Adipose tissue (tissue), 3 donors: ENCODE data around the gene SERPINA1. TPM values are rescaled to one million over a fixed set of nuclear protein-coding genes. Genes with fewer than 3 reads are reported as not detected.
A peak's percentile ranks its signal among the peaks of the same experiment; 100 is the strongest.
"Not testable (repeated sequence)": the region's sequence is repeated elsewhere in the genome, so short reads cannot be mapped to it uniquely, and the experiment has no call there.

ENCODE experiments used
- H3K27ac ChIP-seq: one replicate; pipeline ENCODE4 v1.5.1; 2013; ENCODE audit warnings: low read depth, low read length
- WGBS, 3 donors: extraction: QIAGEN DNeasy Blood & Tissue Kit; methylation state at CpG; one replicate each; pipeline ENCODE4 v1.1.7; 2013; 5-methylcytosine and 5-hydroxymethylcytosine counted together
- polyA plus RNA-seq, 3 donors: library from polyadenylated mRNA; stranded (reverse); fragments of 200-250 nt; gene quantifications; one replicate each; pipeline ENCODE4 v1.2.3, GENCODE V29; 2013
- donor health status: healthy with polysubstance abuse.
- donor health status: Bipolar disorder and iron deficiency.
- donor health status: healthy.

Gene SERPINA1
- 10 to 100 TPM; 37.5 to 56.2 (median 50.9) TPM for polyA plus RNA-seq

DNA sequence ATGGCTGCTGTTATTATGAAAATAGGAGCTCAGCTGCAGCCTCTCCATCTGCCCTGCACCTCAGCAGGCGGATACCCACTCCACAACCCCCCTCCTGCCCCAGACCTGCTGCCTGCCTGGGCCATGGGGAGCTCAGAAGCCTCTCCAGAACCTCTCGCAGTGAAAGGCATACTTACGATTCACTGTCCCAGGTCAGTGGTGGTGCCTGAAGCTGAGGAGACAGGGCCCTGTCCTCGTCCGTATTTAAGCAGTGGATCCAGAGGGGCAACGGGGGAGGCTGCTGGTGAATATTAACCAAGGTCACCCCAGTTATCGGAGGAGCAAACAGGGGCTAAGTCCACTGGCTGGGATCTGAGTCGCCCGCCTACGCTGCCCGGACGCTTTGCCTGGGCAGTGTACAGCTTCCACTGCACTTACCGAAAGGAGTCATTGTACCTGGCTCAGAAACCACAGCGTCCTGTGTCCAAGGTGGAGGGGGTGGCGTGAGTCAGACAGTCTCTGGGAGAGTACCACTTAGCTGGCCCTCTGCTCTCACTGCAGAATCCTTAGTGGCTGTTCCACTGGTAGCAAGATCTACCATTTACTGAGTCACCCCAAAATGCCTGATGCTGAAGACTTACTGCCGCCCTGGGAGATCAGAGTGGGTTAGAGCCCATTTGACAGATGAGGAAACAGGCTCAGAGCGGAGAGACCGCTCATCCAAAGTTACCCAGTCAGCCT lies at the start of gene SERPINA1:
TSS of gene SERPINA1 (minus strand) at position 219 of the 720 bp plus-strand sequence. CDS start 5,365 bp downstream, outside the sequence.
- H3K27ac ChIP-seq: peak within 1 kb of the TSS; percentile 15
- 44 to 89% (median 82%) methylated on average over 18 of the region's 18 CpGs for WGBS, 3 donors

DNA sequence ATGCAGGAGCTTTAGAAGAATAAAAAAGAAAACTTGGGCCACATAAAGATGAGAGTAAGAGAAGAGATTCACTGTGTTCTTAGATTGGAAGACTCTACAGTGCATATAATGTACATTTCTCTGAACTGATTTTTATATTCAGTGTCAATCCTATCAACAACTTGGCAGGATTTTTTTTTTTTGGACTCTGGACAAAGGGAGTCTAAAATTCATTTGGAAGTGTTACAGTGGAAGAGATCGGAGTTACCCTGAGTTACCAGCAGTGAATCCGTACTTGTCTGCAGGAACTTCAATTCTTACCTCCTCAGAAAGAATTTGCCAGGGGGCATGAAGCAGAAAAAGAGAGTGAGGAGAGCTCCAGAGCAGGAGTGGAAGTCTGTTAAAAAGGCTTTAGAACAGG lies 40.2 kb upstream of the SERPINA1 start:
- H3K27ac ChIP-seq: no peak overlapping the region
- 49 to 78% (median 59%) methylated on average over 2 of the region's 2 CpGs for WGBS, 3 donors

GRCh38 chr14:94427016-94427613 lies 38.7 kb upstream of the SERPINA1 start:
- WGBS, 3 donors: 49 to 81% (median 80%) methylated on average over 9 of the region's 9 CpGs
- H3K27ac ChIP-seq: no peak overlapping the region

GRCh38 chr14:94426526-94426925 lies 38.1 kb upstream of the SERPINA1 start:
- 48 to 82% (median 82%) methylated on average over 4 of the region's 4 CpGs for WGBS, 3 donors
- no peak overlapping the region for H3K27ac ChIP-seq

DNA sequence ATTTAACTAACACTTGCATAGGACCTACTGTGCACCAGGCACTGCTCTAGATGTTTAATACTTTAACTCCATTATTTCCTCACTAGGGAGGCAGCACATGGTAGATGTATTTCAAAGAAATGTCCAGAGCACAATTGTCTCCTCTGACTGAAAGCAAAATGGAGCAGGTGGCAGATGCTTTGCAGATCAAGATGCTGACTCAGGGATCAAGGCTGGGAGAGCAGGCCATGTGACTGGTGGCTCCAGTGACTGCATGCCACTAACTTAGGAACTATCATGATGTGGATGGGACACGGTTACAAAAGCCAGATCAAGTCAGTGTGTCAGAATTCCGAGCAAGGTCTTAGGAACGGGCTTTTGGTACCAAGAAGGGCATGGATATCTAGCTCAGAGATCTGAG lies 36.0 kb upstream of the SERPINA1 start:
- WGBS, 3 donors: 65 to 90% (median 78%) methylated on average over 3 of the region's 3 CpGs

DNA sequence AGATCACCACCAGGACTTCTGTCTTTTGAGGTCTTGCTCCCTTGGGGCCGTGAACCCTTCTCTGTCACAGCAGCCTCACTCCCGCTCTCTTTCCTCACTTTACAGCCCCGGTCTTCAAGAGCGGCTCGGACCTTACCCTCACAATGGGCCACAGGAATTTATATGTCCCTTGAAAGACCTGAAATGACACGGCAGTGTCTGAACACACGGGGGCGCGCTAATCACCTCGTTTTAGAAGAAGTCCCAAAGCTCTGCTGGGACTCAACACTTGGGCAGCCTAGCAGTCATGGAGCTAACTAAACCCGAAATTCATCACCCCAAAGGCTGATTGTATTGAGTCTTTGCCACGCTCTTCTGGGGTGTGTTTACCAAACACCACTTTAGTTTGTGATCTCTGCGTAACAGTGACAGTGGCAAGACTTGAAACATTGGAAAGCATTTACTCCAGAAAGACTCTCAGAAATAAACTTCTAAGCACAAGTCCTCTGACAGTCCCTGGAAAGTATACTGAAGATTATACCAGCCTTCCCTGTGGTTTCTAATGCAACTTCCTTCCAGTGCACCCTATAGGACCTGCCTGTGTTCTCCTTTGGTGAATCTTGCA lies 35.2 kb upstream of the SERPINA1 start:
- no peak overlapping the region for H3K27ac ChIP-seq
- 12 to 14% (median 13%) methylated on average over 13 of the region's 13 CpGs for WGBS, 3 donors

More for the DNA sequence above, 36.0 kb upstream of the SERPINA1 start:
- H3K27ac ChIP-seq: no peak overlapping the region

GRCh38 chr14:94421316-94421715 lies 32.9 kb upstream of the SERPINA1 start:
- WGBS, 3 donors: 61 to 67% (median 63%) methylated on average over 2 of the region's 2 CpGs
- H3K27ac ChIP-seq: no peak overlapping the region

GRCh38 chr14:94417497-94418205 lies 29.2 kb upstream of the SERPINA1 start:
- H3K27ac ChIP-seq: not testable (repeated sequence)
- 78 to 82% (median 81%) methylated on average over 3 of the region's 3 CpGs for WGBS, 3 donors

GRCh38 chr14:94412671-94413638 lies 24.6 kb upstream of the SERPINA1 start:
- WGBS, 3 donors: 59 to 69% (median 63%) methylated on average over 8 of the region's 8 CpGs
- no peak overlapping the region for H3K27ac ChIP-seq

DNA sequence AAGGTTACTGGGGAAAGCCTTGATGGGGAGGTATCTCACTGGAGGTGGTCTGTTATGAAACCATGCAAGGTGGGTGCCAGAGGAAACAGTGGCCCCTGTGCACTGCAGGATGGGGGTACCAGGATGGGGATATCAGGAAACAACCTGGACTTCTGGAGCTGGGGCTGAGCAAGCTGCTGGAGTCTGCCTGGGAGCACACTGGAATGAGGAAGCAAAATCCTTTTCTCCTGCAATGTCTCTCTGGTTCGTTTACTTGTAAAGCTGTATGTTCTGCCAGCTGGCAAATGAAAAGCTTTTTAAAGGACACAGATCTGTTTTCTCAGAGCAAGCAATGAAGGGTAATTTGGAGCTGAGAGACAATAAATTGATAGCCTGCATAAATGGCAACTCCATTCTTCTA lies 23.2 kb upstream of the SERPINA1 start:
- 5 to 36% (median 12%) methylated on average over 1 of the region's 1 CpG for WGBS, 3 donors
- no peak overlapping the region for H3K27ac ChIP-seq

DNA sequence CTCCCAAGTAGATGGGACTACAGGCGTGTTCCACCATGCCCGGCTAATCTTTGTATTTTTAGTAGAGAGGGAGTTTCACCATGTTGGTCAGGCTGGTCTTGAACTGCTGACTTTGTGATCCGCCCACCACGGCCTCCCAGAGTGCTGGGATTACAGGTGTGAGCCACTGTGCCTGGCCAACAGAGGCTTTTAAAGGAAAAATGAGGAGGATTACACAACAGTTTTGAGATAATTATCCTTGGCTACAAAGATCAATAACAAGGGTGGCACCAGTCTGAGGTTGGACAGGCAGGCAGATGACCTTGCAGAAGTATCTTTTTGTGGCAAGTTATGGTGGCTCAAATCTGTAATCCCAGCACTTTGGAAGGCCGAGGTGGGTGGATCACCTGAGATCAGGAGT lies 21.0 kb upstream of the SERPINA1 start:
- WGBS, 3 donors: 86 to 87% (median 86%) methylated on average over 5 of the region's 5 CpGs
- H3K27ac ChIP-seq: not testable (repeated sequence)

GRCh38 chr14:94408546-94409095 lies 20.2 kb upstream of the SERPINA1 start:
- no peak overlapping the region for H3K27ac ChIP-seq
- 68 to 80% (median 71%) methylated on average over 4 of the region's 4 CpGs for WGBS, 3 donors

GRCh38 chr14:94407906-94408305 lies 19.5 kb upstream of the SERPINA1 start:
- no peak overlapping the region for H3K27ac ChIP-seq

DNA sequence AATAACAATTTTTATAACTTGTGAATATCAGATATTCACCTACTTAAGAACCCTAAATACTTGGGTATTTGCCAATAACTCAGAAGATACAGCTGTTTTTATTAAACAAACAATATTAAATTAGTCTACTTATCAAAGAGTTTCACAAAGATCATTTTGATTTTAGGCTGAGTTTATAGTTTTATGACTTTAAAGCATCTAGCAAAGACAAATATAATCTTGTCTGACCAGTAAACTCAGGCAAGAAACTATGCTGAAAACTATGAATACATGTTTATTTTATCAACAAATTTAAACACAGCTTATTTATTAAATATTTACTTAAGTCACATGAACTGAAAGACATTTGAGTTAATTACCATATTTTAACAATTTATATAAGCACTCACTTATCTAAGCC lies 18.5 kb upstream of the SERPINA1 start:
- H3K27ac ChIP-seq: no peak overlapping the region

GRCh38 chr14:94405486-94405885 lies 17.1 kb upstream of the SERPINA1 start:
- 88 to 97% (median 91%) methylated on average over 2 of the region's 2 CpGs for WGBS, 3 donors
- no peak overlapping the region for H3K27ac ChIP-seq

DNA sequence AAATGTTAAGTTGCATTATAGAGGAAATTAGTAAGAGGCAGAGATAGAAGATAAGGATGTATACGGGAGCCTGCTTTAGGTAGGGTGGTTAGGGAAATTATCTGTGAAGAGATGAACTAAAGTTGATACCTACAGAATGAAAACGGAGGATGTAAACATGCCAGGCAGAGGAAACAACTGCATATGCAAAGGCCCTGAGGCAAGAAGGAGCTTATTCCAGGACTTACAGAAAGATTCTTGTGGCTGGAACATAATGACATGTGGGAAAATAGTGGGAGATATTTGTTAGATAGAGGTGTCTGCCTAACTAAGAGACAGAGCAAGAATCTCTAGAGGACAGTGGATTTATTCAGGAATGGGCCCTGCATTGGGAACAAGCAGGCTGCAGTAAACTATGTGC lies 16.2 kb upstream of the SERPINA1 start:
- H3K27ac ChIP-seq: no peak overlapping the region
- WGBS, 3 donors: 76 to 79% (median 78%) methylated on average over 2 of the region's 2 CpGs

DNA sequence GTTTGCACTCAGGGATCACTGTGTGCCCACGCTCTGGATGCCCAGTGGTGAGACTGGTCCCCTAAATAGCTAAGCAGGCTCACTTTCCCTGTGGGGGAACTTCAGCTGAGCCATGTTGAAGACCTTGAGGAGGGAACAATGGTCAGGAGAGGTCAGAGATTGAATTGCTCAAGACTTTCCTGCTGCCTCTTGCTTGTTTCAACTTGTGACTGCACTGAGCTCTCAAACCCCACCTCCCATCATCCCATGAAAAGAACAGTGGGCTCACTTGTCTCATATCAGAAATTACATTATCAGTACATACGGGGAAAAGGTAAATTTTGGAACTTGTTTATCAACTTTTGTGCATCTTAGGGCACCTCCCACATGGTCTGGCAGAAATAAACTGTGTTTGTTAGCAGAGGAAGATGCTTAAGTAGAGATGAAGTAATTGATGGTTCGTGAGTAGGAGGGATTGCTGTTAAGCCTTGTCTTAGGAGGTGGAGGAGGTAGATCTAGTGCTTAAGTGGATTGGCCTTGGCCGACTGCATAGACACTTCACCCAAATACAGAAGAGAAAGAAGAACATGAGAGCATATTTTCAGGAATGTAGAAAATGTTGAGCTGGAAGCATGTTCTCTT lies 15.0 kb upstream of the SERPINA1 start:
- no peak overlapping the region for H3K27ac ChIP-seq
- 59 to 65% (median 63%) methylated on average over 4 of the region's 4 CpGs for WGBS, 3 donors
